GM12865 (cell line): Measurements from ENCODE around the gene ETV6.
A peak's percentile ranks its signal among the peaks of the same experiment; 100 is the strongest.

Experiments
- DNase-seq: peaks from one replicate; pipeline ENCODE4 v3.0.0; 2010; ENCODE audit warnings: low read depth
- H3K4me3 ChIP-seq: 2 replicates; pipeline ENCODE4 v1.5.1; 2011; ENCODE audit warnings: mild to moderate bottlenecking, low read depth, low read length, control low read depth
- TF ChIP-seq, protein P1 (sequence below): IDR thresholded peaks from 2 replicates; pipeline ENCODE4 v1.5.1; 2011; ENCODE audit warnings: low read length, control low read depth, low read depth, inconsistent platforms; ENCODE audit not compliant: insufficient read depth; ENCODE audit errors: missing control alignments

Gene ETV6

DNA sequence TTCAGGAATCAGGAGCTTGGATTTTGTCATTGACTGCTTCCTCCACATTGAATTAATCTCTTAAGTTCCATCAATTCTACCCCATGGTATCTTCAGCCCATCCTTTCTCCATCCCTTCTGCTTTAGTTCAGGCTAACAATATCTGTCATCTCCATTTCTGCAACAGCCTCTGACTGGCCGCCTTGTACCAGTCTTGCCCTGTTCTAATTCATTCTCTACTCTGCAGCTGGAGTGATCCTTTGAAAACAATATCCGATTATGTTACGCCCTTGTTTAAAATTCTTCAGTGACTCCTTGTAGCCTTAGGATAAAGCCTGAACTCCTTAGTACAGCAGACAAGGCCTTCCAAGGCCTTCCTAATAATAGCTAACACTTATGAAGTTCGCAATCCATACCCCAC, 170.2 kb downstream of the ETV6 start:
- TF ChIP-seq, protein P1, sequence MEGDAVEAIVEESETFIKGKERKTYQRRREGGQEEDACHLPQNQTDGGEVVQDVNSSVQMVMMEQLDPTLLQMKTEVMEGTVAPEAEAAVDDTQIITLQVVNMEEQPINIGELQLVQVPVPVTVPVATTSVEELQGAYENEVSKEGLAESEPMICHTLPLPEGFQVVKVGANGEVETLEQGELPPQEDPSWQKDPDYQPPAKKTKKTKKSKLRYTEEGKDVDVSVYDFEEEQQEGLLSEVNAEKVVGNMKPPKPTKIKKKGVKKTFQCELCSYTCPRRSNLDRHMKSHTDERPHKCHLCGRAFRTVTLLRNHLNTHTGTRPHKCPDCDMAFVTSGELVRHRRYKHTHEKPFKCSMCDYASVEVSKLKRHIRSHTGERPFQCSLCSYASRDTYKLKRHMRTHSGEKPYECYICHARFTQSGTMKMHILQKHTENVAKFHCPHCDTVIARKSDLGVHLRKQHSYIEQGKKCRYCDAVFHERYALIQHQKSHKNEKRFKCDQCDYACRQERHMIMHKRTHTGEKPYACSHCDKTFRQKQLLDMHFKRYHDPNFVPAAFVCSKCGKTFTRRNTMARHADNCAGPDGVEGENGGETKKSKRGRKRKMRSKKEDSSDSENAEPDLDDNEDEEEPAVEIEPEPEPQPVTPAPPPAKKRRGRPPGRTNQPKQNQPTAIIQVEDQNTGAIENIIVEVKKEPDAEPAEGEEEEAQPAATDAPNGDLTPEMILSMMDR = no peak
- DNase-seq = no peak
- no peak overlapping the region for H3K4me3 ChIP-seq

DNA sequence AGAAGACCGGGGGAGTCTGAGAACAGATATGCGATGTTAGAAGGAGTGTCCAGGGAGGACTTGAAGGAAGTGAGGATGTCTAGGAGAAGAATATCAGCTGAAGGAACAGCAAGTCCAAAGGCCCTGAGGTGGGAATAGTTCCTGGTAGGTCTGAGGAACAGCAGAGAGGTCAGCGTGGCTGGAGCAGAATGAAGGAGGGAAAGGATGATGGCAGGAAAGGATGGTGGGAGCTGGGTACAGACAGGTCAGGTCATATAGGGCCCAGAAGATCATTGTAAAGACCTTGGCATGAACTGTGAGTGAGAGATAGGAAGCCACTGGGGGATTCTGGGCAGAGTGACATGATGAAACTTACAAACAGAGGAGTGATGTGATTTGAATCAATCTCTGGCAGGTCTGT, 171.0 kb downstream of the ETV6 start:
- DNase-seq = no peak
- TF ChIP-seq, protein P1 = no peak
- H3K4me3 ChIP-seq = no peak overlapping the region

- TF ChIP-seq, protein P1 = no peak
- DNase-seq = peak; percentile 18
- H3K4me3 ChIP-seq = peak overlapping the region; percentile 18
These were observed 172.1 kb downstream of the ETV6 start for GRCh38 chr12:11821386-11822080.

DNA sequence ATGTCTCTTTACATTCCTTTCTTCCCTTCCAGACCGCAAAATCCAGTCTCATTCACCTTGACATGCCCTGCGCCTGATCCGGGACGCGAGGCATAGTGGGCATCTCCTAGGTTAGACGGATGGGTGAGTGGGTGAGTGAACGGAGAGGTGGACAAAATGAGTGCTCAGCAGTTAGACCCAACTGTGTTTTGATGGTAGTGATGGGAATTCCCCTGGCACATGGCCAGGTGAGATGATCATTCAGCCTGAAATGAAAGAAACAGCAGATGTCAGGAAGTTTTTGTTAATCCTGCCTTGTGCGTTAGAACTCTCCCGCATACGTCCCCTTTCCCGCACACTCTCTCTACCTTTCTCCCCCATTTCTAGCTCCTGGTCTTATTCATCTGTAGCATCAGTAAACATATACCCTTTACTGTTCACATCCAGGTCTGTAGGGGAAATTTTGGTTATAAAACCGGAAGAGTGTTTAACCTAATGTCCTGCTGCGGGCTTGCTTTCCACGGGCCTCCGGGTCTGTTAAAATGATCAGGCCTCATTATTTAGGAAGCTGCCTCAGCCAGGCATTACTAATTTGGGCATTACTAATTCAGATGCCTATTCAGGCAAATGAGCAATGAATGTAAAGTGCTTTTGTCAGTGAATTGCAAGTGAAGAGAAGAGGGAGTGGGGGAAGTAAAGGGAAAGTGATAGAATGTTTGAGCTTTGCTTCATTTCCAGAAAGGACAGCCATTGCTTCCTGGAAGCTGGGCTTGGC, 172.8 kb downstream of the ETV6 start:
- TF ChIP-seq, protein P1 = no peak
- peak overlapping the region; percentile 34 for H3K4me3 ChIP-seq

GRCh38 chr12:11823043-11823442, 173.6 kb downstream of the ETV6 start:
- peak overlapping the region; percentile 34 for H3K4me3 ChIP-seq
- peak; percentile 47 for DNase-seq
- TF ChIP-seq, protein P1 = no peak

More for the DNA sequence above, 172.8 kb downstream of the ETV6 start:
- peak; percentile 85 for DNase-seq

DNA sequence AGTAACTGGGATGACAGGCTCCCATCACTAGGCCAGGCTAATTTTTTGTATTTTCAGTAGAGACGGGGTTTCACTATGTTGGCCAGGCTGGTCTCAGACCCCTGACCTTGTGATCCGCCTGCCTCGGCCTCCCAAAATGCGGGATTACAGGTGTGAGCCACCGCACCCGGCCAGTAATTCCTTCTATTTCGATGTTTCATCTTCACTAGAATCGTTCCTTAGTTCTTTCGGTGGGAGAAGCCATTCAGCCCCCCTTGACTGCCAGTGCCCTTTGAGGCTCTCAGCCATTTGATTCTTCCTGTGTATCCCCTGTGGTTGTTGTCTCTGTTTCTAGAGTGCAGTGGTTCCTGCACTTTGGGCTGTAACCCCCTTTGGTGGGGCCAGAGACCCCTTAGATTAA, 174.1 kb downstream of the ETV6 start:
- DNase-seq = no peak
- H3K4me3 ChIP-seq = no peak overlapping the region
- TF ChIP-seq, protein P1 = no peak
